Panc1 (cell line): ENCODE data around the gene DNAJC16.

Source experiments
- POLR2AphosphoS5 ChIP-seq: IDR thresholded peaks from 2 replicates; pipeline ENCODE4 v1.6.1; 2012; ENCODE audit warnings: mild to moderate bottlenecking, low read depth, low read length, moderate library complexity
- REST ChIP-seq, 2 experiments: IDR thresholded peaks; 2 replicates each; pipeline ENCODE4 v1.6.1; 2011 to 2012; ENCODE audit warnings: low read depth in 2 of 2, control low read depth in 1 of 2, low read length in 1 of 2, mild to moderate bottlenecking in 1 of 2, moderate library complexity in 1 of 2; ENCODE audit not compliant: insufficient read depth in 1 of 2
- SIN3A ChIP-seq: IDR thresholded peaks from 2 replicates; pipeline ENCODE4 v1.6.1; 2012; ENCODE audit warnings: low read depth, mild to moderate bottlenecking, low read length, moderate library complexity, borderline replicate concordance; ENCODE audit not compliant: insufficient read depth
- TF ChIP-seq, protein P1 (sequence below): fragments of 450-650 bp; IDR thresholded peaks from 2 replicates; pipeline ENCODE4 v1.5.1; 2017; ENCODE audit warnings: mild to moderate bottlenecking

- TF ChIP-seq REST (IDR thresholded peaks at IDR 0.05; ENCODE audit: insufficient read depth in 1 of 2, low read depth in 2 of 2, low read length in 1 of 2), result no peak
- TF ChIP-seq, protein P1, sequence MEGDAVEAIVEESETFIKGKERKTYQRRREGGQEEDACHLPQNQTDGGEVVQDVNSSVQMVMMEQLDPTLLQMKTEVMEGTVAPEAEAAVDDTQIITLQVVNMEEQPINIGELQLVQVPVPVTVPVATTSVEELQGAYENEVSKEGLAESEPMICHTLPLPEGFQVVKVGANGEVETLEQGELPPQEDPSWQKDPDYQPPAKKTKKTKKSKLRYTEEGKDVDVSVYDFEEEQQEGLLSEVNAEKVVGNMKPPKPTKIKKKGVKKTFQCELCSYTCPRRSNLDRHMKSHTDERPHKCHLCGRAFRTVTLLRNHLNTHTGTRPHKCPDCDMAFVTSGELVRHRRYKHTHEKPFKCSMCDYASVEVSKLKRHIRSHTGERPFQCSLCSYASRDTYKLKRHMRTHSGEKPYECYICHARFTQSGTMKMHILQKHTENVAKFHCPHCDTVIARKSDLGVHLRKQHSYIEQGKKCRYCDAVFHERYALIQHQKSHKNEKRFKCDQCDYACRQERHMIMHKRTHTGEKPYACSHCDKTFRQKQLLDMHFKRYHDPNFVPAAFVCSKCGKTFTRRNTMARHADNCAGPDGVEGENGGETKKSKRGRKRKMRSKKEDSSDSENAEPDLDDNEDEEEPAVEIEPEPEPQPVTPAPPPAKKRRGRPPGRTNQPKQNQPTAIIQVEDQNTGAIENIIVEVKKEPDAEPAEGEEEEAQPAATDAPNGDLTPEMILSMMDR, result no peak
- no peak for TF ChIP-seq SIN3A
- TF ChIP-seq POLR2AphosphoS5, result no peak
These were observed 46.8 kb downstream of the DNAJC16 start for GRCh38 chr1:15573477-15573876.
